Measurements from ENCODE around the gene TMC4. TPM values are rescaled to one million over a fixed set of nuclear protein-coding genes. Genes with fewer than 3 reads are reported as not detected.
A peak's percentile ranks its signal among the peaks of the same experiment; 100 is the strongest.
"Not testable (repeated sequence)": the region's sequence is repeated elsewhere in the genome, so short reads cannot be mapped to it uniquely, and the experiment has no call there.

Gene TMC4
- total and polyA plus RNA-seq, 4 donors, result 26.1 to 81.0 (median 33.9) TPM

DNA sequence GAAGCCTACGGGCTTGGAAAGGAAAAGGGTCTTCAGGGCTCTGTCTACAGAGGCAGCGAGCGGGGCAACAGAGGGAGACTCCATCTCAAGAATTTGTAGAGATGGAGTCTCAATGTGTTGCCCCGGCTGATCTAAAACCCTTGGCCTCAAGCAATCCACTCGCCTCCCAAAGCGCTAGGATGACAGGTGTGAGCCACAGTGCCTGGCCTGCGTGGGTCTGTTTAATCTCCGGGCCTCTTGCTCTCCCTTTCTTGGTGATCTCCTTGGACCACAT, 35.8 kb upstream of the TMC4 start:
- Histone ChIP-seq H3K27me3 (ENCODE audit: control insufficient read depth in 3 of 3, insufficient read depth in 3 of 3, low read length in 2 of 3) (no peaks in the 10 kb centered on the region), H3K9me3 (ENCODE audit: control insufficient read depth in 4 of 4, insufficient read depth in 3 of 4, low read length in 3 of 4) (no peaks in the 10 kb centered on the region), H3K36me3 (ENCODE audit: control insufficient read depth in 4 of 4, insufficient read depth in 4 of 4, low read length in 4 of 4) (peaks cover 16 to 35% (median 25%) of the 10 kb centered on the region in 4 donors), H3K4me3 (no peak overlapping the region), H3K4me1 (ENCODE audit: control insufficient read depth in 5 of 5, insufficient read depth in 5 of 5, low read length in 5 of 5) (peaks cover 4 to 42% (median 23%) of the 10 kb centered on the region in 5 donors), H3K9ac (ENCODE audit: insufficient read depth in 1 of 2, low read length in 2 of 2) (peak overlapping the region in 1 of 2 donors; percentile 56), H3K27ac (ENCODE audit: low read depth in 1 of 2, low read length in 1 of 2) (peak overlapping the region; percentile 39 to 97)
- TF ChIP-seq, protein P1, sequence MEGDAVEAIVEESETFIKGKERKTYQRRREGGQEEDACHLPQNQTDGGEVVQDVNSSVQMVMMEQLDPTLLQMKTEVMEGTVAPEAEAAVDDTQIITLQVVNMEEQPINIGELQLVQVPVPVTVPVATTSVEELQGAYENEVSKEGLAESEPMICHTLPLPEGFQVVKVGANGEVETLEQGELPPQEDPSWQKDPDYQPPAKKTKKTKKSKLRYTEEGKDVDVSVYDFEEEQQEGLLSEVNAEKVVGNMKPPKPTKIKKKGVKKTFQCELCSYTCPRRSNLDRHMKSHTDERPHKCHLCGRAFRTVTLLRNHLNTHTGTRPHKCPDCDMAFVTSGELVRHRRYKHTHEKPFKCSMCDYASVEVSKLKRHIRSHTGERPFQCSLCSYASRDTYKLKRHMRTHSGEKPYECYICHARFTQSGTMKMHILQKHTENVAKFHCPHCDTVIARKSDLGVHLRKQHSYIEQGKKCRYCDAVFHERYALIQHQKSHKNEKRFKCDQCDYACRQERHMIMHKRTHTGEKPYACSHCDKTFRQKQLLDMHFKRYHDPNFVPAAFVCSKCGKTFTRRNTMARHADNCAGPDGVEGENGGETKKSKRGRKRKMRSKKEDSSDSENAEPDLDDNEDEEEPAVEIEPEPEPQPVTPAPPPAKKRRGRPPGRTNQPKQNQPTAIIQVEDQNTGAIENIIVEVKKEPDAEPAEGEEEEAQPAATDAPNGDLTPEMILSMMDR (IDR thresholded peaks at IDR 0.05; ENCODE audit: control extremely low read depth, extremely low read depth), result no peak
- WGBS, 2 donors, result 77 to 80% methylated on average over 8 of the region's 8 CpGs
- DNase-seq, result no peak
- ATAC-seq (ENCODE audit: insufficient read depth, low FRiP score), result no peak

GRCh38 chr19:54207983-54208783, 35.2 kb upstream of the TMC4 start:
- TF ChIP-seq, protein P1 (IDR thresholded peaks at IDR 0.05; ENCODE audit: control extremely low read depth, extremely low read depth), result no peak
- Histone ChIP-seq H3K9ac (ENCODE audit: insufficient read depth in 1 of 2, low read length in 2 of 2) (peak overlapping the region in 1 of 2 donors; percentile 56), H3K27me3 (ENCODE audit: control insufficient read depth in 3 of 3, insufficient read depth in 3 of 3, low read length in 2 of 3) (no peaks in the 10 kb centered on the region), H3K9me3 (ENCODE audit: control insufficient read depth in 4 of 4, insufficient read depth in 3 of 4, low read length in 3 of 4) (no peaks in the 10 kb centered on the region), H3K27ac (ENCODE audit: low read depth in 1 of 2, low read length in 1 of 2) (peak overlapping the region; percentile 39 to 97), H3K4me1 (ENCODE audit: control insufficient read depth in 5 of 5, insufficient read depth in 5 of 5, low read length in 5 of 5) (peaks cover 8 to 46% (median 27%) of the 10 kb centered on the region in 5 donors), H3K4me3 (no peak overlapping the region), H3K36me3 (ENCODE audit: control insufficient read depth in 4 of 4, insufficient read depth in 4 of 4, low read length in 4 of 4) (peaks cover 22 to 38% (median 29%) of the 10 kb centered on the region in 4 donors)
- DNase-seq (peak; percentile 74 to 93 (median 82)), ATAC-seq (ENCODE audit: insufficient read depth, low FRiP score) (peak; percentile 67)
- 29 to 39% methylated on average over 18 of the region's 18 CpGs for WGBS, 2 donors

GRCh38 chr19:54207676-54207982, 34.7 kb upstream of the TMC4 start:
- H3K27ac ChIP-seq (ENCODE audit: low read depth in 1 of 2, low read length in 1 of 2), result peak overlapping the region in 1 of 2 donors; percentile 97
- peaks cover 14 to 52% (median 32%) of the 10 kb centered on the region in 5 donors for H3K4me1 ChIP-seq (ENCODE audit: control insufficient read depth in 5 of 5, insufficient read depth in 5 of 5, low read length in 5 of 5)
- DNase-seq, result no peak
- no peaks in the 10 kb centered on the region for H3K9me3 ChIP-seq (ENCODE audit: control insufficient read depth in 4 of 4, insufficient read depth in 3 of 4, low read length in 3 of 4)
- ATAC-seq (ENCODE audit: insufficient read depth, low FRiP score), result no peak
- H3K27me3 ChIP-seq (ENCODE audit: control insufficient read depth in 3 of 3, insufficient read depth in 3 of 3, low read length in 2 of 3), result no peaks in the 10 kb centered on the region
- H3K4me3 ChIP-seq, result no peak overlapping the region
- H3K9ac ChIP-seq (ENCODE audit: insufficient read depth in 1 of 2, low read length in 2 of 2), result no peak overlapping the region
- 17 to 42% methylated on average over 5 of the region's 5 CpGs for WGBS, 2 donors
- H3K36me3 ChIP-seq (ENCODE audit: control insufficient read depth in 4 of 4, insufficient read depth in 4 of 4, low read length in 4 of 4), result peaks cover 27 to 42% (median 34%) of the 10 kb centered on the region in 4 donors
- TF ChIP-seq, protein P1 (IDR thresholded peaks at IDR 0.05; ENCODE audit: control extremely low read depth, extremely low read depth), result no peak

DNA sequence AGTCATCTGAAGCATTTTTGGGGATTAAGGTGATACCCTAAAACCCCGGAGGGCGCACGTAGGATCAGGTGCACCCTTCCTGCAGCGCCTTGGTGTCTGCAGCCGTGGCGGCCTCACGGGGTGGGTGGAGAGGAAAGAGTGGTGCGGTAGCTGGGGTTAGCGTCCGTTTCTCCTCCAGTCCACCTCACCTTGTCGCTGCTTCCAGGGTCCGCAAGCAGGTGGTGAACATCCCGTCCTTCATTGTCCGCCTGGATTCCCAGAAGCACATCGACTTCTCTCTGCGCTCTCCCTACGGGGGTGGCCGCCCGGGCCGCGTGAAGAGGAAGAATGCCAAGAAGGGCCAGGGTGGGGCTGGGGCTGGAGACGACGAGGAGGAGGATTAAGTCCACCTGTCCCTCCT, 34.2 kb upstream of the TMC4 start:
- WGBS, 2 donors, result 45 to 64% methylated on average over 21 to 23 of the region's 23 CpGs
- not testable (repeated sequence) for H3K4me3 ChIP-seq; H3K9me3 ChIP-seq (ENCODE audit: control insufficient read depth in 4 of 4, insufficient read depth in 3 of 4, low read length in 3 of 4); H3K27me3 ChIP-seq (ENCODE audit: control insufficient read depth in 3 of 3, insufficient read depth in 3 of 3, low read length in 2 of 3); H3K9ac ChIP-seq (ENCODE audit: insufficient read depth in 1 of 2, low read length in 2 of 2); DNase-seq; ATAC-seq (ENCODE audit: insufficient read depth, low FRiP score)
- H3K4me1 ChIP-seq (ENCODE audit: control insufficient read depth in 5 of 5, insufficient read depth in 5 of 5, low read length in 5 of 5), result peaks cover 17 to 56% (median 33%) of the 10 kb centered on the region in 5 donors
- peaks cover 31 to 44% (median 38%) of the 10 kb centered on the region in 4 donors for H3K36me3 ChIP-seq (ENCODE audit: control insufficient read depth in 4 of 4, insufficient read depth in 4 of 4, low read length in 4 of 4)
- peak overlapping the region in 1 of 2 donors; percentile 97 for H3K27ac ChIP-seq (ENCODE audit: low read depth in 1 of 2, low read length in 1 of 2)
